Gastrocnemius medialis (tissue), 4 donors: ENCODE results near the gene CHST12.
"Not testable (repeated sequence)": the region's sequence is repeated elsewhere in the genome, so short reads cannot be mapped to it uniquely, and the experiment has no call there.

Source experiments
- POLR2A ChIP-seq, 2 donors: fragments of 450-650 bp; IDR thresholded peaks; one replicate each; pipeline ENCODE4 v1.6.1; 2017; ENCODE audit warnings: antibody characterized with exemption in 2 of 2, mild to moderate bottlenecking in 2 of 2, moderate library complexity in 2 of 2
- TF ChIP-seq, protein P1 (sequence below), 5 experiments: fragments of 450-650 bp in 3 of 5; fragments of 200-600 bp in 2 of 5; sonication (generic) in 2 of 5; IDR thresholded peaks in 4 of 5; conservative IDR thresholded peaks in 1 of 5; 1 replicate in 4 of 5; 2 replicates in 1 of 5; pipeline ENCODE4 v1.5.1; 2016 to 2019; ENCODE audit warnings: antibody characterized with exemption in 5 of 5, mild to moderate bottlenecking in 3 of 5, moderate library complexity in 3 of 5

DNA sequence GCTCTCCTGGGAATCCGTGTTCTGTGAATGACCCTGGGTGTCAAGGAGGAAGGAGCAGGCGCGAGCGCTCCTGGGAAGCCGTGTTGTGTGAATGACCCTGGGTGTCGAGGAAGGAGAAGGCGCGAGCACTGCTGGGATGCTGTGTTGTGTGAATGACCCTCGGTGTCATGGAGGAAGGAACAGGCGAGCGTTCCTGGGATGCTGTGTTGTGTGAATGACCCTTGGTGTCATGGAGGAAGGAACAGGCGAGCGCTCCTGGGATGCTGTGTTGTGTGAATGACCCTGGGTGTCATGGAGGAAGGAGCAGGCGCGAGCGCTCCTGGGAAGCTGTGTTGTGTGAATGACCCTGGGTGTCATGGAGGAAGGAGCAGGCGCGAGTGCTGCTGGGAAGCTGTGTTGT is 25.3 kb upstream of the CHST12 start:
- TF ChIP-seq, protein P1, sequence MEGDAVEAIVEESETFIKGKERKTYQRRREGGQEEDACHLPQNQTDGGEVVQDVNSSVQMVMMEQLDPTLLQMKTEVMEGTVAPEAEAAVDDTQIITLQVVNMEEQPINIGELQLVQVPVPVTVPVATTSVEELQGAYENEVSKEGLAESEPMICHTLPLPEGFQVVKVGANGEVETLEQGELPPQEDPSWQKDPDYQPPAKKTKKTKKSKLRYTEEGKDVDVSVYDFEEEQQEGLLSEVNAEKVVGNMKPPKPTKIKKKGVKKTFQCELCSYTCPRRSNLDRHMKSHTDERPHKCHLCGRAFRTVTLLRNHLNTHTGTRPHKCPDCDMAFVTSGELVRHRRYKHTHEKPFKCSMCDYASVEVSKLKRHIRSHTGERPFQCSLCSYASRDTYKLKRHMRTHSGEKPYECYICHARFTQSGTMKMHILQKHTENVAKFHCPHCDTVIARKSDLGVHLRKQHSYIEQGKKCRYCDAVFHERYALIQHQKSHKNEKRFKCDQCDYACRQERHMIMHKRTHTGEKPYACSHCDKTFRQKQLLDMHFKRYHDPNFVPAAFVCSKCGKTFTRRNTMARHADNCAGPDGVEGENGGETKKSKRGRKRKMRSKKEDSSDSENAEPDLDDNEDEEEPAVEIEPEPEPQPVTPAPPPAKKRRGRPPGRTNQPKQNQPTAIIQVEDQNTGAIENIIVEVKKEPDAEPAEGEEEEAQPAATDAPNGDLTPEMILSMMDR (IDR thresholded peaks at IDR 0.05 in 4 of 5, conservative IDR thresholded peaks at IDR 0.05 in 1 of 5) = not testable (repeated sequence)
- not testable (repeated sequence) for TF ChIP-seq POLR2A (IDR thresholded peaks at IDR 0.05)
